SU-DHL-6 (cell line): ENCODE results near the gene TNFRSF11A.

ENCODE experiments used
- CTCF ChIP-seq: fragments of 200-600 bp; sonication (generic); IDR thresholded peaks from one replicate; pipeline ENCODE4 v1.5.1; 2017; ENCODE audit warnings: antibody characterized with exemption, mild to moderate bottlenecking, low read length, moderate library complexity; ENCODE audit not compliant: insufficient read depth, poor library complexity, severe bottlenecking
- EZH2phosphoT487 ChIP-seq: fragments of 200-600 bp; sonication (generic), shearing (Covaris generic); conservative IDR thresholded peaks from 2 replicates; pipeline ENCODE4 v1.6.1; 2018; ENCODE audit warnings: mild to moderate bottlenecking, antibody characterized with exemption, low read length, moderate library complexity, mixed read lengths

GRCh38 chr18:62437235-62438017 lies 112.3 kb downstream of the TNFRSF11A start:
- TF ChIP-seq CTCF (no peak), EZH2phosphoT487 (no peak)
